Middle frontal gyrus (tissue), 1 donor: Measurements from ENCODE around the gene SLC25A45.
A peak's percentile ranks its signal among the peaks of the same experiment; 100 is the strongest.

ENCODE experiments used
- DNase-seq: peaks from one replicate; pipeline ENCODE4 v3.0.0-alpha.2; 2015; ENCODE audit warnings: low spot score; ENCODE audit errors: extremely low spot score

The SLC25A45 gene

DNA sequence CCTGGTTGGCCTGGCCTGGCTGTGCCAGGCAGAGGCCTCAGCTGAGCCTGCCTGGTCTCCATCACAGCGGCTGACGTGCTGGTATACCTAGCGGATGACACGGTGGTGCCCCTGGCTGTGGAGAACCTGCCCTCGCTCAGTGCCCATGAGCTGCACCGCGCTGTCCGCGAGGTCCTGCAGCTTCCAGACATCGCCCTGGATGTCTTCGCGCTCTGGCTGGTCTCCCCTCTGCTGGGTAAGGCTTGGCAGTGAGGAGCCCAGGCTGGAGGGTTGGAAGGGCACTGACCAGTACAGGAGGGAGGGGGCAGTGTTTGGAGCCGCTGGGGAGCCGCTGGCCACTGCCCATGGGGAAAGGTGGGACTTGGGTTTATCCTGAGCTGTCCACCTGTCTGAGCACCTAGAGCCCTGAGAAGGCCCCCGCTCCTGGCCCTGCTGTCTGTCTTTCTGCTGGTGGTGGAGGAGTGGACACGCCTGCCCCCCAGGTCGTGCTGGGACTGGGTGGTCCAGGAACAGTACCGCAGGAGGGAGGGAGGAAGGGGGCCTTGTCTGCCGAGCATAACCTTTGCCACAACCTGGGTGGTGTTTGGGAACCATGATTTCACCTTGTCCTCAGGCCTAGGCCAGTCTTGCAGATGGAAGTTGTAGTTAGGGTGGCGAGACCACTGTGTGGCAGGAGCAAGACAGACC is 7.0 kb upstream of the SLC25A45 start:
- DNase-seq: no peak

DNA sequence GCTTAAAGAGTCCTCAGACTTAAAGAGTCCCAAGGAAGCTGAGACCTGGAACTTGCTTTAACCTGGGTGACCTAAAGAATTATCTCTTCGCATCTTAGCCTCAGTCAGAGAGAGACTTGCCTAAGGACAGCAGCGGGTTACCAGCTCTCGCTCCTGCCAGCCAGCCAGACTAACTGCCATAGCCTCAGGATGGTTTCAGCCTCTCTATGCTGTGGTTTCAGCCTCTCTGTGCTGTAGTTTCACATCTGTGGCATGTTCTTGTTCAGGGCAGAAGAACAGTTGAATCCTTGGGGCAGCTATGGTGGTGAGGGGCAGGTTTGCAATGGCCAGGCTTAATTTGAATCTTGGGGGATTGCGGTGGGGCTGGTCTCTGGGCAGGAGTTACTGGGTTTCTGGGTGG is 6.3 kb upstream of the SLC25A45 start:
- DNase-seq: no peak

DNA sequence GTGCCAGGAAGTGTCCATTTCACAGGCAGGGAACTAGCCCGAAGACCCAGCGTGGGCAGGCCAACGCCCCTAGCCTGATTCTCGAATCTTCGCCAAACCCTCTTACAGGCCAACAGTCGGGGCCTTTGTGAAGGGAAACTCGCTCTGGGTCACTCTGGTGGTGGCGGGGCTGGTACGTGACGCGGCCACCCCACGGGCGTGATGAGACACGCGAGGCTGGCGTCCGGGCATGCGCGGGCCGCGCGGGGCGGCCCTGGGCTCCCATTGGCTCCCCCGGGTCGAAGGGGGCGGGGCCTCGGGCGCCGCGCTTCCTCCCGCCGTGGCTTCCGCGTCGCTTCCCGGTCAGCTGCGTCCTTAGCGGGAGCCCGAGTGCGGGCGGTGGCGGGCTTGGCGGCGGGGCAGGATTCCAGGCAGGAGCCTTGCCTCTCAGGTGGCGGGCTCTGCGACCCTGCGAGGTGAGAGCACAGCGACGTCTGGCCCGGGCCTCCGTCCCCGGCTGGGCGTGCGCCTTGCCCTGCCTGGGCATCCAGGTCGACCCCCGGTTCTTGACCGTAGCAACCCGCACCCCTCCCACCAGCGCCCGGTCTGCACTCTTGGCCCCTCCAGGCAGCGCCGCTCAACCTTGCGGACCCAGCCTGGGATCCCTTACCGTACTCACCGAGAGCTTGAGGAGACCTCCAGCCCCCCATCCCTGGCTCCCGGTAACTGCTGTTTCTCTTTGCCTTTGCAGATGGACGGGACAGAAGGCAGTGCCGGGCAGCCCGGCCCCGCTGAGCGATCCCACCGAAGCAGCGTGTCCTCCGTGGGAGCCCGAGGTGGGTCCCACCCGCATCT is 4.1 kb upstream of the SLC25A45 start, which contains the start of gene FRMD8:
FRMD8 (plus strand) TSS at position 331 of the 834 bp plus-strand sequence; CDS start at position 731, 400 bp downstream.
- peak; percentile 79 for DNase-seq

DNA sequence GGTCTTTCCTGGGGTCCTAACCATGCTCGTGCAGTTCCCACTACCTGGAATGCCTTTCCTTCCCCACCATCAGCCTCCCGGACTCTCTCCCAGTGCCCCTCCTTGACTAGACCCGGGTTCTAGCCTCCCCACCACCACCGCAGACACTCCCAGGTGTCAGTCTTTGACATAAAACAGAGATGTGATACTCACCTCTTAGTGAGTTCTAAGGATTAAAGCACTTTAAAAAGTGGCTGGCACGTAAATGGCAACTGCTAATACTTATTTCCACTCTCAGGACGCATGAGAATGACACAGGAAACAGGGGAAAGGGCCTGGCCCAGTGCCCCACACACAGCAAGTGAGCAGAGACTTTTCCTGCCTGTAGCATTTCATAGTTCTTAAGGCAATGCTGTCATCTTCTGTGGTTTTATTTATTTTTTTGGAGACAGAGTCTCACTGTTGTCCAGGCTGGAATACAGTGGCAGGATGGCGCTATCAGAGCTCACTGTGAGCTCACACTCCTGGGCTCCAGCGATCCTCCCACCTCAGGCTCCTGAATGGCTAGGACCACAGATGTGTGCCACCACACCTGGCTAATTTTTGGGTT is 1.9 kb upstream of the SLC25A45 start:
- DNase-seq: no peak

DNA sequence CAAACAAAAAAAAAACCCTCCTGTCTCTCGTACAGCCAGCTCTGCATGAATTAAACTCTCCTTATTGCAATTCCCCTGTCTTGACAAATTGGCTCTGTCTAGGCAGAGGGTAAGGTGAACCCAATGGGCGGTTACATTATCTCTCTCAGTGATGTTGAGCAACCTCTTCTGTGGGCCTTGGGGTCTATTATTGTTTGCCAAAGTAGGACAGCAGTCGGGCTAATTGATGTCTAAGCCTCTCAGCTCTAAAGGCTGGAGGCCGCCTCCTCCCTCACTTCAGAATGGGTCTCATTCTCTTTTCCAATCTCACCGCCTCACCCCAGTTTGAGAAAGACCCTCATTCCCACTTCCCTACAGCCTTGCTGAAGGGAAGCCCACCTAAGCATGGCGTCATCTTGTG is 1.3 kb upstream of the SLC25A45 start:
- DNase-seq: no peak

DNA sequence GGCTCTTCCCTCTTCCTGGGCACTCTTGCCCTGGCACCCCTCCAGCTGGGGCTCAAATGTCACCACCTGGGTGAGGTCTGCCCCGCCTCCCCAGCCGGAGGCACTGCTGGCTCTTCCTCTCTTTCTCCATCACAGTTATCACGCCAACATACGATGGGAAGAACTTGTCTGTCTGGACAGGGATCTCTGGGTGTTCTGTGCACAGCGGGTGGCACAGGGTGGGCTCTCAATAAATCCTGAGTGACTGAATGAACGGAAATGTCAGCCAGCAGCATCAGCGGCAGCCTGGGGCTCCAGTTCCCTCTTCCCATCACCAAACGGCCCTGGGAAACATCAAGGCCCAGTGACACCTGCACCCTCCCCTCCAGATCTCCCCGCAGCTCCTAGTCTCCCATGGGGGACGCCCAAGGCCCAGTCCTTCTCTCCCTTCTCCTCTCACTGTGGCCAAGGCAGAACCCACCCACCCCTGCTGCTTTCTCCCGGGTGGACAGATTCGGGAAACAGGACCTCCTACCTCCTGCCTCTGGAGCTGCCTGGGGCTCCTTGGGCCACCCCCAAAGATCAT is 440 bp upstream of the SLC25A45 start:
- DNase-seq: no peak

DNA sequence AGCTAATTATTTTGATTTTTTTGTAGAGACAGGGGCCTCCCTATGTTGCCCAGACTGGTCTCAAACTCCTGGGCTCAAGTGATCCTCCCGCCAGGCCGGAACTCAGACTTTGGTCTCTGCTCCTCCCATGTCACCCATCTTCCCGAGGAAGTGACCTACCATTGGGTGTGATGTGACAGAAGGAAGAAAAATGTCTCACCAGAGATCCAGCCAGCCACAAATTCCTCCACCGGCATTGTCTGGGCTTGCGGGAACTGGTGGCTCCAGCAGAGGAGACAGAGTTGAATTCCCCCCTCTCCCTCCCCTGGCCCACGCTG is 772 bp downstream of the SLC25A45 start:
- DNase-seq: no peak

GRCh38 chr11:65380460-65381119 is 1.9 kb downstream of the SLC25A45 start:
- DNase-seq: no peak

- DNase-seq: no peak
These were observed 2.6 kb downstream of the SLC25A45 start for GRCh38 chr11:65379698-65380459.

GRCh38 chr11:65378928-65379638 is 3.4 kb downstream of the SLC25A45 start:
- DNase-seq: no peak

DNA sequence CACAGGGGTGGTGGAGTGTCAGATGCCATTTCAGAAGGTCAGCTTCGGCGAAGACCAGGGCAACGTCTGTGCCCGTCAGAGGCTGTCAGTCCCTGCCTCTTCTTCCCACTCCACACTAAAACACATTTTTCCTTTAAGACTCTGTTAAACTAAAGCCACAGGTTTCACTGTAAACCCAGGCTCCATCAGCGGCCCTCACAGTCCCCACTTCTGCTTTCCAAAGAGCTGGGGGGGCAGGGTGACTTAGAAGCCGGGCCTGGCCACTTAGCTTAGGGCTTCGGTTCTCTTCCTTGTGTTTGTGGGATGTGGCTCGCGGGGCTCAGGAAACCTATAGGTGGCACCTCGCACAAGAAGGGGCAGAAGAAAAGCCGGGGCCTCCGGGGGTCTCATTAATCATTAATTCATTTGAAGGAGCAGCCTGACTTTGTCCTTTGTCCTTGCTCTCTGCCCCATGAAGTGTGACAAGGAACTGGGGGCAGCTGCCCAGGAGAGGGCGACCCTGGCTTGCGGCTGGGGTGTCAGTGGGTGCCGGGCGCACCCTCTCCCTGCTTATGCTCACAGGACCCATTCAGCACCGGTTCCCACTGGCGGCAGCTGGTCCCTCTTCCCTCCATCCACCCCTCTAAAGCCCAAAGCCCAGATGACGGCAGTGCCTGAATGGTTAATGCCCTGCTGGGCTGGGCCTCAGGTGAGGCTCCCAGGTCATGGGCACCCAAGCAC is 4.1 kb downstream of the SLC25A45 start:
- no peak for DNase-seq

DNA sequence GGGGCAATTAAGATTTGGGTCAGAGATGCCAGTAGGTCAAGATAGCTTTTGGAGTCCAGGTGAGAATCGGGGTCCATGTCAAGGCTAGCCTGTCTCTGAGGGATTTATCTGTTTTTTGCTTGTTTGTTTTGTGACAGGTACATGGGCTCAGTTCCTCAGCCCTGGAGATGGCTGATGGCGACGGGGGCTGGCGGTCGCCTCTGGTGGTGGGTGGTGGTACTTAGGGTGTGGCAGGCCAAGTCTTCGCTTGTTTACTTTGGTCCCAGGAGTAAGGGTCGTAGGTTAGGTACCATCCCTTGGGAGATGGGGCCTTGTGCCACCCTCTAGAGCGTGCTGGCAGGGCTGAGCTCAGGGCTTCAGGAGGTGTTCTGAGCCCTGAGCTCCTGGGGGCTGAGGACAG is 4.7 kb downstream of the SLC25A45 start:
- DNase-seq: no peak

DNA sequence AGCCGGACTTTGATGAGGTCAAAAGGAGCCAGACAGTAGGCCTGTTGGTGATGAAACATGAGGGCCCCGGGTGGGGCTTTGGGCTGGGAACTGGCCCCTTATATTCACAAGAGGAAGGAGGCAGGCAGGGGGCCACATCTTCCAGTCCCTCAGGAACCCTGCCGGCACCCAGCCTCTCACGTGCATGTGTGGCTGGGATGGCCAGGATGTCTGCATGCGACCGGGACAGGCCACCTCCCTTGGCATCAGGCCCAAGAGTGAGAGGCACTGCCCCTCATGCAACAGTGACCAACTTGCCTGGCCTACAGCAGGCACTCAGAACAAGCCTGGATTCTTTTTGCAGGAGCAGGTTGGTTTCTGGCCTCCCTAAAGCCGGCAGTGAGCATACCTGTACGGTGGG is 5.4 kb downstream of the SLC25A45 start:
- no peak for DNase-seq

DNA sequence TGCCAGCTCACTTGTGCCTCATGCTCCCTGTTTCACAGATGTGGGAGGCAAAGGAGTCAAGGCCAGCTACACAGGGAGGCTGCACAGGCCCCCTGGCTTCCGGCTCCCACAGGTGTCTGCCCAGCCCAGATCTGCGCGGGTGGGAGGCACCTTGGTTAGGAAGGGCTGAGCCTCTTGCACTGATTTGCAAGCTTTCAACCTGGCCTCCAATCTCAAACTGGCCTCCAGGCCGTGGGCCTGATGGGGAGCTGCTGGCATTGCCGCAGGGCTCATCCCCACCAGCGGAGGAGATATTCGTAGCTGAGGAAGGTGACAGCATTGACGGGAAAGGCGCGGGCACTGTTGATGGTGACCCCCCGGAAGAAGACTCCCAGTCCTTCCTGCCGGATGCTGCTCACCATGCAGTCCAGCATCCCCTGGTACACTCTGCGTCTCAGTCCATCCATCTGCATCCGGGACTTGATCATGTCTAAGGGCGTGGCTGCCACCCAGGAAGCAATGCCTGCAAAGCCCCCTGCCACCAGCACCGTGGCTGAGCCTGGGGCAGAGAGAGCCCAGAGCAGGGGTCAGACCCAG is 6.2 kb downstream of the SLC25A45 start:
- DNase-seq: no peak

DNA sequence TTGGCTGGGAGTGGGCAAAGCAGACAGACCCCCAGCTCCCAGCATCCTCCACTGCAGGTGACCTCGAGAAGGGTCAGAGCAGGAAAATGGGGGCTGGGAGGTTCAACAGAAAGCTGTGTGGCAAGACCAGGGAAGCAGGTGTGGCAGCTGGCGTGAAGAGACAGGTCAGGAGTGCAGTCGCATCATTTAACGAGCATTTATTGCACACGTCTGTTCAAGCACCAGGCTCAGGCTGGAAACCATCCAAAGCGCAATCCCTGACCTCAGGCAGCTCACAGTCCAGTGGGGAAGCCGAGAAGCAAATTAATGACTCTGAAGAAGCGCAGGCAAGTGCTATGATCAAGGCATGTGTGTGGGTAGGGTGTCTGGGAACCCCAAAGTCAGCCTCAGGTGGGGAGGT is 7.4 kb downstream of the SLC25A45 start:
- no peak for DNase-seq

DNA sequence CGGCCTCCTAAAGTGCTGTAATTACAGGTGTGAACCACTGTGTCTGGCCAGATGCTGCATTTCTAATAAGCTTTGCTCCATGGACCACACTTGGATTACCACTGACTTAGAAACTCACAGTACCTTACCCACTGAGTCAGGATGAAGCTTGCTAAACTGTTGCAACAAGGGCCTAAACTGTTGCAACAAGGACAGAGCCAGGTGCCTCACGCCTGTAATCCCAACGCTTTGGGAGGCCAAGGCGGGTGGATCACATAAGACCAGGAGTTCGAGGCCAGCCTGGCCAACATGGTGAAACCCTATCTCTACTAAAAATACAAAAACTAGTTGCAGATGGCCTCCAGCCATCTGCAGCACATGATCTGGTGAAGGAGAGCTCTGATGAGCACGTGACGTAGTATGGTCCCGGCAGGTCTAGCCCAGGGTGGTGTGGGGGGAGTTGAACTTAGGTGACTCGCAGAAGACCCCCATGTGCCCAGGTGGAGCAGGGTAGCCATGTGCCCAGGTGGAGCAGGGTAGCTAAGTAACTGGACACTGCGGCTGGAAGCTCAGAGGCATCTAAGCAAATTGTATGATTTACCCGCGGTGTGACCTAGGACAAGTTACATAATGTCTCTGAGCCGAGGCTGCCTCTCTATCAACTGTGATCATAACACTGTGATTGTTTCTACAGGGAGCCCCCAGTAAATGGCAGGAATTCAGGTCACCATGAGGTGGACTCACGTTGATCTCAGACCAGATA is 8.4 kb downstream of the SLC25A45 start:
- DNase-seq: no peak

DNA sequence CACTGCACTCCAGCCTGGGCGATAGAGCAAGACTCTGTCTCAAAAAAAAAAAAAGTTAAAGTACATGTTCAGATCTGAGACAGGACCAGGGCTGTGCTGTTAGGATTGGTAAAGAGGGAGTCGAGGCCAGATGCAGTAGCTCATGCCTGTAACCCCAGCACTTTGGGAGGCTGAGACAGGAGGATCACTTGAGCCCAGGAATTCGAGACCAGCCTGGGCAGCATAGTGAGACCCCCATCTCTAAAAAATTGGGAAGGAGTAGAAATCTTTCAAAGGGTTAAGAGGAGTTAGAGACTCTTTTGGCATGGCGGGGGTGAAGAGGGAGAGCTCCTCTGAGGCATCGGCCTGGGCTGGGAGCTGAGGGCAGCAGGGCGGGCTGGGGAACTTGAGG is 11.8 kb downstream of the SLC25A45 start:
- DNase-seq: no peak

- DNase-seq: peak; percentile 39
These were observed 16.1 kb downstream of the SLC25A45 start for GRCh38 chr11:65366340-65366773.

DNA sequence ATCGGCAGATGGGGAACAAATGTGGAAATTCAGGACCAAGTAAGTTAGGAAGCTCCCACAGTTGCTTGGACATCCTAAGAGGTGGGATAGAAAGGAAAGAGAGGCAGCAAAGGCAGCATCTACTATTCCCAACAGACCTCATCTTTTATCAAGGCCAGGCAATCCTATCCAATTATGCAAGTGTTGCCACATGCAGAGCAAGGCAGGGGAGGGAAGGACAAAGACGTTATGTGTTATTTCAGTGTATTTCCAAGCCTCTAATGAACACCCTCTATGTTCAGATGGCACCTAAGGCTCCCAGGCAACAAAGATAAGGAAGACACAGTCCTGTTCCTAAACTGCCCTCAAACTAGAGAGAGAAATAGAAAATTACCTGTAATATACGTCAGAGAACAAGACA is 18.7 kb downstream of the SLC25A45 start:
- DNase-seq: no peak
